GM12878 (cell line): ENCODE results near the gene DTWD2.

ENCODE experiments used
- BHLHE40 ChIP-seq, 2 experiments: fragments of 450-650 bp in 1 of 2; IDR thresholded peaks; 2 replicates each; pipeline ENCODE4 v1.6.1; 2011 to 2017; ENCODE audit warnings: low read depth in 2 of 2, borderline replicate concordance in 1 of 2, improper control_type of control experiment in 1 of 2, low read length in 1 of 2, mild to moderate bottlenecking in 1 of 2
- HDAC2 ChIP-seq: fragments of 200-600 bp; sonication (generic); IDR thresholded peaks from 2 replicates; pipeline ENCODE4 v1.6.1; 2017
- MEF2A ChIP-seq: IDR thresholded peaks from 2 replicates; pipeline ENCODE4 v1.6.1; 2011; ENCODE audit warnings: low read depth, mild to moderate bottlenecking, low read length, moderate library complexity; ENCODE audit not compliant: insufficient read depth
- NBN ChIP-seq: fragments of 450-650 bp; IDR thresholded peaks from 2 replicates; pipeline ENCODE4 v1.6.1; 2016
- NRF1 ChIP-seq: conservative IDR thresholded peaks from 2 replicates; pipeline ENCODE4 v1.6.1; 2011; ENCODE audit warnings: mild to moderate bottlenecking, low read depth, low read length, improper control_type of control experiment
- PAX8 ChIP-seq: fragments of 450-650 bp; IDR thresholded peaks from 2 replicates; pipeline ENCODE4 v1.6.1; 2017; ENCODE audit warnings: mild to moderate bottlenecking, moderate library complexity
- POLR2A ChIP-seq: IDR thresholded peaks from 2 replicates; pipeline ENCODE4 v1.6.1; 2011; ENCODE audit warnings: low read depth, mild to moderate bottlenecking, low read length
- RB1 ChIP-seq: fragments of 450-650 bp; formaldehyde crosslinking; IDR thresholded peaks from 2 replicates; pipeline ENCODE4 v1.6.1; 2017; ENCODE audit warnings: mild to moderate bottlenecking, borderline replicate concordance
- RBBP5 ChIP-seq: fragments of 200-600 bp; sonication (generic); conservative IDR thresholded peaks from 2 replicates; pipeline ENCODE4 v1.6.1; 2016
- SMARCA5 ChIP-seq: fragments of 450-650 bp; IDR thresholded peaks from 2 replicates; pipeline ENCODE4 v1.6.1; 2017; ENCODE audit warnings: mild to moderate bottlenecking
- TF ChIP-seq, protein P1 (sequence below): IDR thresholded peaks from 2 replicates; pipeline ENCODE4 v1.6.1; 2012; ENCODE audit warnings: improper control_type of control experiment, low read depth, low read length; ENCODE audit not compliant: insufficient replicate concordance
- TF ChIP-seq, protein P2 (sequence below), 3 experiments: IDR thresholded peaks in 2 of 3; conservative IDR thresholded peaks in 1 of 3; 2 replicates each; pipeline ENCODE4 v1.5.1; 2011; ENCODE audit warnings: low read depth in 3 of 3, low read length in 3 of 3, mild to moderate bottlenecking in 3 of 3, control low read depth in 2 of 3, moderate library complexity in 2 of 3, inconsistent platforms in 1 of 3, mixed read lengths in 1 of 3; ENCODE audit not compliant: control insufficient read depth in 2 of 3, insufficient read depth in 1 of 3; ENCODE audit errors: extremely low read depth in 1 of 3
- TF ChIP-seq, protein P3 (sequence below): IDR thresholded peaks from 2 replicates; pipeline ENCODE4 v1.6.1; 2011; ENCODE audit warnings: low read depth, low read length, improper control_type of control experiment, borderline replicate concordance

DNA sequence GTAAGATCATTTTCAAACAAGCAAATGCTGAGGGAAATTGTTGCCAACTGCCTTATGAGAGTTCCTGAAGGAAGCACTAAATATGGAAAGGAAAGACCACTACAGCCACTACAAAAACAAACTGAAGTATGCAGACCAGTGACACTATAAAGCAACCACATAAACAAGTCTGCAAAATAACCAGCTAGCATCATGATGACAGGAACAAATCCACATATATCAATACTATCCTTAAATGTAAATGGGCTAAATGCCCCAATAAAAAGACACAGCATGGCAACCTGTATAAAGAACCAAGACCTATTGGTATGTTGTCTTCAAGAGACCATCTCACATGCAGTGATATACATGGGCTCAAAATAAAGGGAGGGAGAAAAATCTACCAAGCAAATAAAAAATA is 113.2 kb downstream of the DTWD2 start:
- TF ChIP-seq HDAC2 (no peak), BHLHE40 (IDR thresholded peaks at IDR 0.05; ENCODE audit: borderline replicate concordance in 1 of 2, low read depth in 2 of 2, low read length in 1 of 2) (no peak), POLR2A (no peak), PAX8 (no peak), NBN (no peak), NRF1 (no peak), MEF2A (no peak), RBBP5 (no peak), RB1 (no peak), SMARCA5 (no peak)
- TF ChIP-seq, protein P1, sequence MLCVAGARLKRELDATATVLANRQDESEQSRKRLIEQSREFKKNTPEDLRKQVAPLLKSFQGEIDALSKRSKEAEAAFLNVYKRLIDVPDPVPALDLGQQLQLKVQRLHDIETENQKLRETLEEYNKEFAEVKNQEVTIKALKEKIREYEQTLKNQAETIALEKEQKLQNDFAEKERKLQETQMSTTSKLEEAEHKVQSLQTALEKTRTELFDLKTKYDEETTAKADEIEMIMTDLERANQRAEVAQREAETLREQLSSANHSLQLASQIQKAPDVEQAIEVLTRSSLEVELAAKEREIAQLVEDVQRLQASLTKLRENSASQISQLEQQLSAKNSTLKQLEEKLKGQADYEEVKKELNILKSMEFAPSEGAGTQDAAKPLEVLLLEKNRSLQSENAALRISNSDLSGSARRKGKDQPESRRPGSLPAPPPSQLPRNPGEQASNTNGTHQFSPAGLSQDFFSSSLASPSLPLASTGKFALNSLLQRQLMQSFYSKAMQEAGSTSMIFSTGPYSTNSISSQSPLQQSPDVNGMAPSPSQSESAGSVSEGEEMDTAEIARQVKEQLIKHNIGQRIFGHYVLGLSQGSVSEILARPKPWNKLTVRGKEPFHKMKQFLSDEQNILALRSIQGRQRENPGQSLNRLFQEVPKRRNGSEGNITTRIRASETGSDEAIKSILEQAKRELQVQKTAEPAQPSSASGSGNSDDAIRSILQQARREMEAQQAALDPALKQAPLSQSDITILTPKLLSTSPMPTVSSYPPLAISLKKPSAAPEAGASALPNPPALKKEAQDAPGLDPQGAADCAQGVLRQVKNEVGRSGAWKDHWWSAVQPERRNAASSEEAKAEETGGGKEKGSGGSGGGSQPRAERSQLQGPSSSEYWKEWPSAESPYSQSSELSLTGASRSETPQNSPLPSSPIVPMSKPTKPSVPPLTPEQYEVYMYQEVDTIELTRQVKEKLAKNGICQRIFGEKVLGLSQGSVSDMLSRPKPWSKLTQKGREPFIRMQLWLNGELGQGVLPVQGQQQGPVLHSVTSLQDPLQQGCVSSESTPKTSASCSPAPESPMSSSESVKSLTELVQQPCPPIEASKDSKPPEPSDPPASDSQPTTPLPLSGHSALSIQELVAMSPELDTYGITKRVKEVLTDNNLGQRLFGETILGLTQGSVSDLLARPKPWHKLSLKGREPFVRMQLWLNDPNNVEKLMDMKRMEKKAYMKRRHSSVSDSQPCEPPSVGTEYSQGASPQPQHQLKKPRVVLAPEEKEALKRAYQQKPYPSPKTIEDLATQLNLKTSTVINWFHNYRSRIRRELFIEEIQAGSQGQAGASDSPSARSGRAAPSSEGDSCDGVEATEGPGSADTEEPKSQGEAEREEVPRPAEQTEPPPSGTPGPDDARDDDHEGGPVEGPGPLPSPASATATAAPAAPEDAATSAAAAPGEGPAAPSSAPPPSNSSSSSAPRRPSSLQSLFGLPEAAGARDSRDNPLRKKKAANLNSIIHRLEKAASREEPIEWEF: no peak
- TF ChIP-seq, protein P2, sequence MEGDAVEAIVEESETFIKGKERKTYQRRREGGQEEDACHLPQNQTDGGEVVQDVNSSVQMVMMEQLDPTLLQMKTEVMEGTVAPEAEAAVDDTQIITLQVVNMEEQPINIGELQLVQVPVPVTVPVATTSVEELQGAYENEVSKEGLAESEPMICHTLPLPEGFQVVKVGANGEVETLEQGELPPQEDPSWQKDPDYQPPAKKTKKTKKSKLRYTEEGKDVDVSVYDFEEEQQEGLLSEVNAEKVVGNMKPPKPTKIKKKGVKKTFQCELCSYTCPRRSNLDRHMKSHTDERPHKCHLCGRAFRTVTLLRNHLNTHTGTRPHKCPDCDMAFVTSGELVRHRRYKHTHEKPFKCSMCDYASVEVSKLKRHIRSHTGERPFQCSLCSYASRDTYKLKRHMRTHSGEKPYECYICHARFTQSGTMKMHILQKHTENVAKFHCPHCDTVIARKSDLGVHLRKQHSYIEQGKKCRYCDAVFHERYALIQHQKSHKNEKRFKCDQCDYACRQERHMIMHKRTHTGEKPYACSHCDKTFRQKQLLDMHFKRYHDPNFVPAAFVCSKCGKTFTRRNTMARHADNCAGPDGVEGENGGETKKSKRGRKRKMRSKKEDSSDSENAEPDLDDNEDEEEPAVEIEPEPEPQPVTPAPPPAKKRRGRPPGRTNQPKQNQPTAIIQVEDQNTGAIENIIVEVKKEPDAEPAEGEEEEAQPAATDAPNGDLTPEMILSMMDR (IDR thresholded peaks at IDR 0.05 in 2 of 3, conservative IDR thresholded peaks at IDR 0.05 in 1 of 3; ENCODE audit: control insufficient read depth in 2 of 3, extremely low read depth in 1 of 3, insufficient read depth in 1 of 3, low read depth in 3 of 3, low read length in 3 of 3): no peak
- TF ChIP-seq, protein P3, sequence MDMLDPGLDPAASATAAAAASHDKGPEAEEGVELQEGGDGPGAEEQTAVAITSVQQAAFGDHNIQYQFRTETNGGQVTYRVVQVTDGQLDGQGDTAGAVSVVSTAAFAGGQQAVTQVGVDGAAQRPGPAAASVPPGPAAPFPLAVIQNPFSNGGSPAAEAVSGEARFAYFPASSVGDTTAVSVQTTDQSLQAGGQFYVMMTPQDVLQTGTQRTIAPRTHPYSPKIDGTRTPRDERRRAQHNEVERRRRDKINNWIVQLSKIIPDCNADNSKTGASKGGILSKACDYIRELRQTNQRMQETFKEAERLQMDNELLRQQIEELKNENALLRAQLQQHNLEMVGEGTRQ: no peak
